GM13977 (cell line): Measurements from ENCODE around the gene ANO3.

Experiments
- DNase-seq: peaks from one replicate; pipeline ENCODE4 v3.0.0; 2012; ENCODE audit warnings: low spot score
- in situ Hi-C: fragments of 300-500 bp; cut with MboI; formaldehyde crosslinking; loops from one replicate; pipeline ENCODE4 v1.12.0; 2022; ENCODE audit warnings: low sequenced_read_pairs, low pct_unique_long_range_greater_than_20kb, mixed read lengths, inconsistent platforms; ENCODE audit not compliant: unreplicated experiment
- TF ChIP-seq, protein P1 (sequence below): IDR thresholded peaks from 2 replicates; pipeline ENCODE4 v1.5.1; 2012; ENCODE audit warnings: mild to moderate bottlenecking, control low read depth; ENCODE audit not compliant: insufficient read depth; ENCODE audit errors: extremely low read depth, missing control alignments

ANO3 gene

DNA sequence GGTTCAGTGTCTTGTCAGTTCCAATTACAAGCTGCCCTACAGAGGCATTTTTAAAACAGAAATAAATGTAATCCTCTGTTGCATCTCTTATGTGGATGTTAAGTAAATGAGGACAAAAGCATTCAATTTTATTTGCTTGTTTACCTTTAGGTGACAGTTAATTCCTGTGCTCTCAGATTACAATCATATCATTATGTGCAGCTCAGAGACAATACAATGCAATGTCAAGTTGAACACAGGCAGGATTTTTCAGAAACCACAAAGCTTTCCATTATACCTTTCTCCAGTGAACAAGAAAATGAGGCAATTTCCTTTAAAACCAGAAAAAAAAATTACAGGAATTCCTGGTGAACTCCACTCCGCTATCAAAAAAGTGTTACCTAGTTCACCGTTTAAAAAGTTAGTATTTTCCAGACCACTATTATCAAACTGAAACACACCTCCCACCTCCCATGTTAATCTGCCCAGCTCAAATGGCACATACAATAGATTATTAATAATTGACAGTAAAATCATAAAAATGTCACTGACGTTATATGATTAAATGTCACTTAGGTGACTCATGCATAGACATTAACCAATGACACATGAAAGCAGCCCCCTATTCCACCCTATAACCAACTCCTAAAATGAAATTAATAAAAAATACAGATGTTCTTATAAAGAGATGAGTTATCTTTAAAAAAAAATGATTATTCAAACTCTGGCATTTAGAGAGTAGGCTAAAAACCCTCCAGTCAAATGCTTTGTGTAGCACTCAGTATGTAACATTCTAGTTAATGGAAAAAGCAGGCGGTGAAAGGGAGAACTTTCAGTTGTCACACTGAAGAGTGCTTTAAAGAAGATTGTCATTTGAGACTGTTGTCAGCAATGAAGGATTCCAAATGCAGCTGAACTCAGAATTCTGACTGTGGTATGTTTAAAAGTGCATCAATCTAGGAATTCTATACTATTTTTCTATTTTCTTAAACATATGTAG, 141.6 kb downstream of the ANO3 start:
- no peak for DNase-seq
- TF ChIP-seq, protein P1, sequence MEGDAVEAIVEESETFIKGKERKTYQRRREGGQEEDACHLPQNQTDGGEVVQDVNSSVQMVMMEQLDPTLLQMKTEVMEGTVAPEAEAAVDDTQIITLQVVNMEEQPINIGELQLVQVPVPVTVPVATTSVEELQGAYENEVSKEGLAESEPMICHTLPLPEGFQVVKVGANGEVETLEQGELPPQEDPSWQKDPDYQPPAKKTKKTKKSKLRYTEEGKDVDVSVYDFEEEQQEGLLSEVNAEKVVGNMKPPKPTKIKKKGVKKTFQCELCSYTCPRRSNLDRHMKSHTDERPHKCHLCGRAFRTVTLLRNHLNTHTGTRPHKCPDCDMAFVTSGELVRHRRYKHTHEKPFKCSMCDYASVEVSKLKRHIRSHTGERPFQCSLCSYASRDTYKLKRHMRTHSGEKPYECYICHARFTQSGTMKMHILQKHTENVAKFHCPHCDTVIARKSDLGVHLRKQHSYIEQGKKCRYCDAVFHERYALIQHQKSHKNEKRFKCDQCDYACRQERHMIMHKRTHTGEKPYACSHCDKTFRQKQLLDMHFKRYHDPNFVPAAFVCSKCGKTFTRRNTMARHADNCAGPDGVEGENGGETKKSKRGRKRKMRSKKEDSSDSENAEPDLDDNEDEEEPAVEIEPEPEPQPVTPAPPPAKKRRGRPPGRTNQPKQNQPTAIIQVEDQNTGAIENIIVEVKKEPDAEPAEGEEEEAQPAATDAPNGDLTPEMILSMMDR = no peak

DNA sequence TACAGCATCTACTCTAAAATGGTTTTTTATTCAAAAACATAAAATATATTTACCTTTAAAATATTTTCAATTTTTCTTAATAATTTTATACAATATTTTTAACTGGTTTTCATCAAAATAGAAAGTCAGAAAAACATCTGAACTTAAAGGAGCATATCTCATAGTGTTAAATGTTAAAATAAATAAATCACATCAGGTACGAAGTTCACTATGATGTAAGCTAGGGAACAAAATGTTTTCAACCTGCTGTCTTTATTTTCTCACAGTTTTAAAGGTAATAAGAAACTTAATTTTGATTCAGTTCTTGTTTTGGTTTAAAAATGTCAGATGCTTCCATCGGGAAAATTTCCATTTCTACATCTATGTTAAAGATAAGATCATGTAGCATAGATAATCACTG, 142.5 kb downstream of the ANO3 start:
- in situ Hi-C loops = no loop called here
- DNase-seq = no peak

More for the DNA sequence above, 141.6 kb downstream of the ANO3 start:
- in situ Hi-C loops = no loop called here

DNA sequence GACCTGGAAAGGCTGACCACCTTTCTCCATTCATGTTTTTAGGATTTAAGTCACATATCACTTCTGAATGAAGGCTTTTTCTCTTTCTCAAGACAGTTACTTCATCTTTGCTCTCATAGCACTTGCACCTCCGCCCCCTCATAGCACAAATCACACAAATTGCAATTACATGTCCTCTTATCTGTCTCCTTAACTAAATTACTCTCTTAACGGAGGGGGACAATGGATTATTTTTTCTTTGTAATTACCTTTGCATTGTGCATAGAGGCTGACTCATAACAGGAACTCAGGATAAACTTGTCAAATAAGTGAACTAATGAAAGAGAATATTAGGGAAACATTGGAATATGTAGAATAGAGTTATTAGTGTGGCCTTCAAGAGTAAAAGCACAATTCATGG, 145.5 kb downstream of the ANO3 start:
- in situ Hi-C loops = no loop called here
- no peak for DNase-seq
- TF ChIP-seq, protein P1 = no peak

More for the DNA sequence above, 142.5 kb downstream of the ANO3 start:
- TF ChIP-seq, protein P1 = no peak

DNA sequence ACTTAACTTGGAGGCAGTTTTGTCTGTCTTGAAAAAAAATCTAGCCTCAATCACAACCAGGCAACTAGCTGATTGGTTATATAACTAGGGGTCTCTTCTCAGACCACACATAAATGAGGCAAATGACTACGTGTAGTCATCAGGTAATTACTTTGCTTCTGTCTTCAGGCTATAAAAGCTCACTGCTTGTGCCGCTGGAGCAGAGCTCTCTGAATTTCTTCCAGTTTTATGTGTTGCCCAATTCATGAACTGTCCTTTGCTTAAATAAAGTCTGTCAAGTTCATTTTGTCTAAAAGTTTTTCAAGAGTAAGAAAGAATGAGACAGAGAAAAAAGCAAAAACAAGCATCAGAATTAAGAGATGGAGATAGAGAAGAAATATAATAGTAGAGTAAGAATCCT, 146.8 kb downstream of the ANO3 start:
- in situ Hi-C loops = no loop called here
- TF ChIP-seq, protein P1 = no peak
- DNase-seq = no peak

DNA sequence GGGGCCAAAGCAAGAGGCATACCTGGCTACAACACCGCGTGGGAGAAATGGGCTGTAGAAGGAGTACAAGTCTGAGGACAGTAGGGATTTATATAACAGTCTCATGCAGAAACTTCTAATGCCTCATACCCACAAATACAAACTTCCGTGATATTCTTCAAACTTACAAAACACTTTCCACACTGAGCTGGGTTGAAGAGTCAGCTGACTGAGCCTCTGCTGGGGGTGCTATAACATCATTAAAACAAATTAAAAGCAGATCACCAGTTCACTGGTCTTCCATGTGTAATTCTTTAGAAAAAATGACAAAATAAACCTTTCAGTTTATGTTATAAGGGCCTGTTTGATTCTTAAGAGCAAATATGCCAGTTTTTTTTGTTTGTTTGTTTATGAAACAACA, 148.1 kb downstream of the ANO3 start:
- TF ChIP-seq, protein P1 = no peak
- in situ Hi-C loops = no loop called here
- no peak for DNase-seq

DNA sequence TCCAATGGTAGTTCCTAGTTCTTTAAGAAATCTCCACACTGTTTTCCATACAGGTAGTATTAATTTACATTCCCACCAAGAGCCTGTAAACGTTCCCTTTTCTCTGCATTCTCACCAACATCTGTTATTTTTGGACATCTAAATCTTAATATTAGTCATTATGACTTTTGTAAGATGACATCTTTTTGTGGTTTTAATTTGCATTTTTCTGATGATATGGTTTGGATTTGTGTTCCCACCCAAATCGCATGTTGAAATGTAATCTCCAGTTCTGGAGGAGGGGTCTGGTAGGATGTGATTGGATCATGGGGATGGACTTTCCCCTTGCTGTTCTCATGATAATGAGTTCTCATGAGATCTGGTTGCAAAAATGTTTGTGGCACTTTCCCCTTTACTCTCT, 151.2 kb downstream of the ANO3 start:
- DNase-seq = no peak
- TF ChIP-seq, protein P1 = no peak
- in situ Hi-C loops = no loop called here
